ENCODE results near the gene ITGA2B. TPM values are rescaled to one million over a fixed set of nuclear protein-coding genes. Genes with fewer than 3 reads are reported as not detected.
A peak's percentile ranks its signal among the peaks of the same experiment; 100 is the strongest.

Gene ITGA2B
- total RNA-seq, 1 experiment from 2014 or later, result 8.3 TPM

DNA sequence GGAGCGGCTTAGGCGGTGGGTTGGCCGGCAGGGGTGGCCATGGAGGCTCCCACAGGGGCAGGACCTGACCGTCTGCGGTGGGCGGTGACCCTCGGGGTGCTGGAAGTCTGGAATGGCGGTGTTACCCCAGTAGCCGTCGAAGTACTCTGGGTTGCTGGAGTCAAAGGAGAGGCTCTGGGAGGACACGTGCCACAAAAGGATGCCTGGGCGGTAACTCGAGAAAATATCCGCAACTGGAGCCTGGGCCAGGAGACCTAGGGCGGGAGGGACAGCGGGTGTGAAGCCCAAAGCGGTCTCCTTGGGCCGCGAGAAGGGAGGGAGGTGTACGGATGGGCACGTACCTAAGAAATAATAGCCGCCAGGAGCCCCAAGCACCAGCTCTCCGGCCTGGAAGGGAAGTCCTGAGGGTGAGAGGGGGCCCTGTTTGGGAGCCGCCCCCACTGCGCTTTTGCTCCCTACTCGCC is 4.6 kb downstream of the ITGA2B start:
- Histone ChIP-seq H3T11ph (ENCODE audit: low read length) (no peak overlapping the region), H3K27ac (ENCODE audit: insufficient read length, low read depth, low read length) (no peak overlapping the region), H3K4me1 (ENCODE audit: insufficient read depth, low read length) (no peaks in the 10 kb centered on the region; the same call in 1 of the 2 replicates), H2AK5ac (ENCODE audit: insufficient read length, low read length) (no peak overlapping the region), H2BK5ac (ENCODE audit: insufficient read length, low read length) (no peak overlapping the region), H3K56ac (ENCODE audit: insufficient read length, low read depth, low read length) (no peak overlapping the region), H3K4me2 (ENCODE audit: insufficient read depth, insufficient read length, low read length) (peak overlapping the region; percentile 62), H2BK20ac (ENCODE audit: low read depth, low read length, poor library complexity, severe bottlenecking) (no peak overlapping the region), H3K18ac (ENCODE audit: insufficient read length, low read depth, low read length) (no peak overlapping the region), H2AFZ (ENCODE audit: low read length) (no peak overlapping the region), H3K79me2 (ENCODE audit: insufficient read depth, low read length) (no peaks in the 10 kb centered on the region), H3K23ac (ENCODE audit: insufficient read length, low read depth, low read length) (no peak overlapping the region), H3K9ac (ENCODE audit: extremely low read depth, insufficient read length, low read length) (no peak overlapping the region), H4K8ac (replicated peaks; ENCODE audit: insufficient read length, low read depth, low read length) (no peak overlapping the region), H2BK120ac (ENCODE audit: low read depth, low read length, poor library complexity, severe bottlenecking) (no peak overlapping the region), H3K23me2 (ENCODE audit: insufficient read length, low read depth, low read length, poor library complexity, severe bottlenecking) (peaks cover 16% of the 10 kb centered on the region), H3K4ac (ENCODE audit: low read depth, low read length) (no peak overlapping the region), H3K79me1 (ENCODE audit: insufficient read depth, low read depth, low read length, poor library complexity, severe bottlenecking) (no peaks in the 10 kb centered on the region), H3K14ac (ENCODE audit: insufficient read depth, low read length) (no peak overlapping the region), H3K9me3 (ENCODE audit: control insufficient read depth, low read depth, low read length) (no peaks in the 10 kb centered on the region), H4K5ac (ENCODE audit: insufficient read length, low read depth, low read length) (no peak overlapping the region), H4K20me1 (ENCODE audit: control insufficient read depth, insufficient read depth, insufficient read length) (no peaks in the 10 kb centered on the region), H2BK12ac (ENCODE audit: insufficient read length, low read depth, low read length) (no peak overlapping the region), H2BK15ac (ENCODE audit: low read depth, low read length) (no peak overlapping the region), H3K27me3 (ENCODE audit: insufficient read depth, low read length) (peaks cover 14% of the 10 kb centered on the region; the same call in 1 of the 2 replicates), H4K91ac (ENCODE audit: insufficient read length, low read depth, low read length) (no peak overlapping the region)
- WGBS (ENCODE audit: extremely low coverage, insufficient read length, low lambda C conversion rate), result no CpG with 5 or more reads among the region's 26 CpGs
- TF ChIP-seq, protein P1, sequence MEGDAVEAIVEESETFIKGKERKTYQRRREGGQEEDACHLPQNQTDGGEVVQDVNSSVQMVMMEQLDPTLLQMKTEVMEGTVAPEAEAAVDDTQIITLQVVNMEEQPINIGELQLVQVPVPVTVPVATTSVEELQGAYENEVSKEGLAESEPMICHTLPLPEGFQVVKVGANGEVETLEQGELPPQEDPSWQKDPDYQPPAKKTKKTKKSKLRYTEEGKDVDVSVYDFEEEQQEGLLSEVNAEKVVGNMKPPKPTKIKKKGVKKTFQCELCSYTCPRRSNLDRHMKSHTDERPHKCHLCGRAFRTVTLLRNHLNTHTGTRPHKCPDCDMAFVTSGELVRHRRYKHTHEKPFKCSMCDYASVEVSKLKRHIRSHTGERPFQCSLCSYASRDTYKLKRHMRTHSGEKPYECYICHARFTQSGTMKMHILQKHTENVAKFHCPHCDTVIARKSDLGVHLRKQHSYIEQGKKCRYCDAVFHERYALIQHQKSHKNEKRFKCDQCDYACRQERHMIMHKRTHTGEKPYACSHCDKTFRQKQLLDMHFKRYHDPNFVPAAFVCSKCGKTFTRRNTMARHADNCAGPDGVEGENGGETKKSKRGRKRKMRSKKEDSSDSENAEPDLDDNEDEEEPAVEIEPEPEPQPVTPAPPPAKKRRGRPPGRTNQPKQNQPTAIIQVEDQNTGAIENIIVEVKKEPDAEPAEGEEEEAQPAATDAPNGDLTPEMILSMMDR (conservative IDR thresholded peaks at IDR 0.05), result no peak
- no peak for DNase-seq
- Mint-ChIP-seq H3K36me3 (ENCODE audit: insufficient read depth in 1 of 3, low read depth in 3 of 3) (no peaks in the 10 kb centered on the region), H3K9me3 (no peaks in the 10 kb centered on the region), H3K27me3 (ENCODE audit: low read depth) (peaks cover 55% of the 10 kb centered on the region), H3K4me3 (peak overlapping the region; percentile 68 to 85), H3K4me1 (peaks cover 11 to 22% of the 10 kb centered on the region in 2 experiments), H3K27ac (no peak overlapping the region)

Measured in H9 (cell line).